Mesothelial cell of epicardium (in vitro differentiated cells): ENCODE measurements around the gene CDC42BPA. TPM values are rescaled to one million over a fixed set of nuclear protein-coding genes. Genes with fewer than 3 reads are reported as not detected.

Experiments
- DNase-seq, 2 experiments: peaks; one replicate each; pipeline ENCODE4 v3.0.0; 2021; ENCODE audit warnings: low spot score in 2 of 2; ENCODE audit not compliant: unreplicated experiment in 2 of 2
- H3K27ac Mint-ChIP-seq: 2 replicates; pipeline ENCODE4 v1.8.0; 2021; ENCODE audit warnings: mixed read lengths
- H3K27me3 Mint-ChIP-seq: 2 replicates; pipeline ENCODE4 v1.8.0; 2021; ENCODE audit warnings: low read depth, mixed read lengths
- H3K36me3 Mint-ChIP-seq: 2 replicates; pipeline ENCODE4 v1.8.0; 2021; ENCODE audit warnings: mixed read lengths
- H3K4me1 Mint-ChIP-seq: 2 replicates; pipeline ENCODE4 v1.8.0; 2021; ENCODE audit warnings: mixed read lengths
- H3K4me3 Mint-ChIP-seq: 2 replicates; pipeline ENCODE4 v1.8.0; 2021; ENCODE audit warnings: mild to moderate bottlenecking, moderate library complexity, mixed read lengths
- H3K9me3 Mint-ChIP-seq: 2 replicates; pipeline ENCODE4 v1.8.0; 2021; ENCODE audit warnings: mixed read lengths
- total RNA-seq: library from RNA; stranded (reverse); gene quantifications from 3 replicates; pipeline ENCODE4 v1.2.1, GENCODE V29; 2021
- TF ChIP-seq, protein P1 (sequence below): fragments of 200-600 bp; sonication (generic); IDR thresholded peaks from one replicate; pipeline ENCODE4 v1.5.0; 2021; ENCODE audit warnings: antibody characterized with exemption; ENCODE audit not compliant: unreplicated experiment

Gene CDC42BPA
- total RNA-seq, 1 donor from 2014 or later, result 44.4 TPM

DNA sequence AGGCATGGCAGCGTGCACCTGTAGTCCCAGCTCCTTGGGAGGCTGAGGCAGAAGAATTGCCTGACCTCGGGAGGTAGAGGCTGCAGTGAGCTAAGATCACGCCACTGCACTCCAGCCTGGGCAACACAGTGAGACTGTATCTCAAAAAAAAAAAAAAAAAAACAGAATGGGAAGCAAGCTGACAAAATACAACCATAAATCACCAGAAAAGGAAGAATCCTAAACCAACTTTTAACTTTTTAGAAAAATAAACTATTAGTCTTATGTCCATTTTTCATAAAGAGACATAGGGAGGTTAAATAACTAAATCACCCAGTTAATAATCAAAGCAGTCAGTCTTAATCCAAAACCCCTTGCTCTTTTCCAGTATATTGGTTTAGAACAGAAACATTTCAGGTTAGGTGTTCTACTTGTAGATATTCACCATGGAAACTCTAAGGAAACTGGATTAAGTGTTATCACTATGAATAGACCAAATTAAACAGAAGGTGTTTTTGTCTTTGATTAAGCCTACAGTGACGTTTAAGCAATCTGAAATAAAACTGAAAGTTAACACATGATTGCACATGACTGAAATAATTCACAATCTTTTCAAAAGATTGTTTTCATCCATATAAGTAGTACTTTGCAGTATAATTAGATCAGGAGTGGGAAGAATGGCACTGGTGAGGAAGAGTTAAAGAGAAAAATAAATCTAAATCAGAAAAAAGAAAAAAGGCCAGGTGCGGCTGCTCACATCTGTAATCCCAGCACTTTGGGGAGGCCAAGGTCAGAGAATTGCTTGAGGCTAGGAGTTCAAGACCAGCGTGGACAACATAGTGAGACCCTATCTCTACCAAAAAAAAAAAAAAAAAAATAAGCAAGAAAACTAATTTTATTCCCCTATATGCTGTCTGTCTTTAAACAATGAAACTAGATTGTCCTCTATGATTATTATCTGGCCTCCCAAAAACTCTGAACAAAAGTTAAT, 9.6 kb downstream of the CDC42BPA start:
- H3K27ac Mint-ChIP-seq, result no peak overlapping the region
- TF ChIP-seq, protein P1, sequence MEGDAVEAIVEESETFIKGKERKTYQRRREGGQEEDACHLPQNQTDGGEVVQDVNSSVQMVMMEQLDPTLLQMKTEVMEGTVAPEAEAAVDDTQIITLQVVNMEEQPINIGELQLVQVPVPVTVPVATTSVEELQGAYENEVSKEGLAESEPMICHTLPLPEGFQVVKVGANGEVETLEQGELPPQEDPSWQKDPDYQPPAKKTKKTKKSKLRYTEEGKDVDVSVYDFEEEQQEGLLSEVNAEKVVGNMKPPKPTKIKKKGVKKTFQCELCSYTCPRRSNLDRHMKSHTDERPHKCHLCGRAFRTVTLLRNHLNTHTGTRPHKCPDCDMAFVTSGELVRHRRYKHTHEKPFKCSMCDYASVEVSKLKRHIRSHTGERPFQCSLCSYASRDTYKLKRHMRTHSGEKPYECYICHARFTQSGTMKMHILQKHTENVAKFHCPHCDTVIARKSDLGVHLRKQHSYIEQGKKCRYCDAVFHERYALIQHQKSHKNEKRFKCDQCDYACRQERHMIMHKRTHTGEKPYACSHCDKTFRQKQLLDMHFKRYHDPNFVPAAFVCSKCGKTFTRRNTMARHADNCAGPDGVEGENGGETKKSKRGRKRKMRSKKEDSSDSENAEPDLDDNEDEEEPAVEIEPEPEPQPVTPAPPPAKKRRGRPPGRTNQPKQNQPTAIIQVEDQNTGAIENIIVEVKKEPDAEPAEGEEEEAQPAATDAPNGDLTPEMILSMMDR, result no peak
- H3K9me3 Mint-ChIP-seq, result peaks cover 4% of the 10 kb centered on the region
- H3K36me3 Mint-ChIP-seq, result peaks cover 5% of the 10 kb centered on the region
- H3K4me3 Mint-ChIP-seq, result no peak overlapping the region
- DNase-seq, result no peak
- H3K4me1 Mint-ChIP-seq, result no peaks in the 10 kb centered on the region
- H3K27me3 Mint-ChIP-seq, result no peaks in the 10 kb centered on the region

DNA sequence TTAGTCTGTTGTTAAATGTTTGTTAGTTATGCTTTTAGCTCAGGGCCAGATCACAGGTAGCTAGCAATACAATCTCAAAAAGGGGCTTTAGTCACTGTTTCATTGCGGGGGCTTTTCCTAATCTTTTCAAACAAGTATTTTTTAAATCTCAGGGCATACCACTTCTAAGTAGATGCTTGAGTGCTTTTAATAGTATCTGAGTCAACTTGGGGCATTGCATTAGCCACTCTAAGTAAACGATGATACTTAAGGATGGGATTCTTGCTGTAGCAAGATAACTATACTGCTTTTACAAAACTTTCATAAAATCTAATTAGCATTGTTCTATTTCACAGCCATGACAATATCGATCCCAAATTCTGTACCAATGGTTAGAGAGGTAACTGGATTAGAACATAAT, 11.6 kb downstream of the CDC42BPA start:
- H3K4me1 Mint-ChIP-seq, result no peaks in the 10 kb centered on the region
- peaks cover 5% of the 10 kb centered on the region for H3K36me3 Mint-ChIP-seq
- TF ChIP-seq, protein P1, result no peak
- no peak overlapping the region for H3K4me3 Mint-ChIP-seq
- H3K9me3 Mint-ChIP-seq, result peaks cover 4% of the 10 kb centered on the region
- H3K27ac Mint-ChIP-seq, result no peak overlapping the region
- H3K27me3 Mint-ChIP-seq, result no peaks in the 10 kb centered on the region
- DNase-seq, result no peak

DNA sequence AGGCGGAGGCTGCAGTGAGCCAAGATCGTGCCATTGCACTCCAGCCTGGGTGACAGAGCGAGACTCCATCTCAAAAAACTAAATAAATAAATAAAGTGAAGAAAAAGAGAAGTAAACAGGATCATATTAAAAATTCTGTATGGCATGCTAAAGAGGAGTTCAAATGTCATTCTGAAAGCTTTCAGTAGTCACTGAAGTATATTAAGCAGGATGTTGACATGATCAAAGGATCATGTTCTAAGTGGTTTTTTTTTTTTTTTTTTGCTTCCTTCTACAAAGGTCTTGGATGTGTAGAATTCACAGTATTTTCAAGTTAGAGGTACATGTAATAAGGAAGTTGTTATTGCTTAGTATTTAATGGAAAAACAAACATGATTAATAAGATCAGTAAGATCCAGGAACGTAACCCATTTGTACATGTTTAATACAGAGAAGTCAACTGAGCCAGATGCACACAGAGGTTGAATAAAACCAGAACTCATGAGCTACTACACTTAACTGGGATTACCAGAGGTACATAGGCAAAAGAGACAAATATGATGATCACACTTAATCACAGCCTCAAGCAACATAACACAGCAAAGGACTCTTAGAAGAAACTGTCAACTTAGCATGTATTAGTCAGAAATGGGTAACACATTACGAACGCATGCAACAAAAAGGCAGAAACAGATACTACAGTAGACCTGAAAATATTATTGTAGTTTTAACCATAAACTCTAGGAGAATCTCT, 12.2 kb downstream of the CDC42BPA start:
- Mint-ChIP-seq H3K36me3 (peaks cover 2% of the 10 kb centered on the region), H3K27me3 (no peaks in the 10 kb centered on the region), H3K4me3 (no peak overlapping the region), H3K27ac (no peak overlapping the region), H3K9me3 (peaks cover 4% of the 10 kb centered on the region), H3K4me1 (no peaks in the 10 kb centered on the region)
- TF ChIP-seq, protein P1, result no peak
- DNase-seq, result no peak

DNA sequence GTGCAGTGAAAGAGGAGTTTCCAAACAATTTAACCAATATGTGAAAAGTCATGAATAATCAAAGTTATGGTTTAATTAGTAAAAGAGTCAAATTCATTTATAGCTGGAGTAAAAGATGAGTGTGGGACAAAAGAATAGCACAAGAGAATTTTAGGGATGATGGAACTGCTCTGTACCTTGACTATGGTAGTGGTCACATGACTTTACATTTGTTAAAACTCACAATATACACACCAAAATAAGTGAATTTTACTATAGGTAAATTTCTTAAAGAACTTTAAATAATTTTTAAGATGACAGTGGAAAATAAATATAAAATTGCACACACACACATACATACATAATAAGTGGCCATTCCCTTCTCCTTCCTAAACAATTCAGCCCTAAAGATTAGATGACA, 13.6 kb downstream of the CDC42BPA start:
- Mint-ChIP-seq H3K36me3 (no peaks in the 10 kb centered on the region), H3K27me3 (no peaks in the 10 kb centered on the region), H3K9me3 (peaks cover 4% of the 10 kb centered on the region), H3K27ac (no peak overlapping the region), H3K4me1 (peaks cover 2% of the 10 kb centered on the region), H3K4me3 (no peak overlapping the region)
- TF ChIP-seq, protein P1, result no peak
- DNase-seq, result no peak

DNA sequence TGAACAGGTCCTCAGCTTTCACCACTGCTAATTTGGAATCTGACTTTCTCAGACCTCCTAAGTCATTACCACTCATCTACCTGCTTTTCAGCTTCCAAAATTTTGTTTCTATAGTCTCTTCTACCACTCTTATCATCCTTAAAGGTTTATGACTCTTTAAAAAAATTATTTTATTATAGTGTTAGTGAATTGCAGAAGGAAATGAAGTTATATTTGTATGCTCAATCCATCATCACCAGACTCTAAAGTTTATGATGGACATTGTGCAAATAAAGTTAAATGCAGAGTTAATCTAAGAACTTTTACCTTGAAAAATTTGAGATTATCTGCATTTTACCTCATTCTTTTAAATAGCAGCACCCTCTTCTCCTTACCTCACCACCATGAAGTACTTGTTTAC, 14.6 kb downstream of the CDC42BPA start:
- Mint-ChIP-seq H3K27ac (no peak overlapping the region), H3K4me1 (peaks cover 12% of the 10 kb centered on the region), H3K27me3 (no peaks in the 10 kb centered on the region), H3K4me3 (no peak overlapping the region), H3K36me3 (no peaks in the 10 kb centered on the region), H3K9me3 (peaks cover 4% of the 10 kb centered on the region)
- no peak for DNase-seq
- TF ChIP-seq, protein P1, result no peak
